Keratinocyte (primary cell): ENCODE data around the gene DACT2. TPM values are rescaled to one million over a fixed set of nuclear protein-coding genes. Genes with fewer than 3 reads are reported as not detected.

ENCODE experiments used
- DNase-seq: peaks from one replicate; pipeline ENCODE4 v3.0.0-alpha.2; 2011; ENCODE audit warnings: low read depth, missing footprints, low spot score
- FAIRE-seq: peaks from 2 replicates; lab custom pipeline; 2011; peaks lifted over from hg19 to GRCh38; lab: Jason Lieb, UNC
- H2AFZ ChIP-seq: 2 replicates; pipeline ENCODE4 v1.6.0; 2012; ENCODE audit warnings: low read length, control low read depth, inconsistent platforms; ENCODE audit not compliant: control insufficient read depth
- H3K27ac ChIP-seq: 2 replicates; pipeline ENCODE4 v1.5.1; 2011; ENCODE audit warnings: low read length; ENCODE audit not compliant: control insufficient read depth, insufficient read depth
- H3K27me3 ChIP-seq: 3 replicates; pipeline ENCODE4 v1.6.0; 2011; ENCODE audit warnings: low read length; ENCODE audit not compliant: control insufficient read depth, insufficient read depth; ENCODE audit errors: extremely low read depth
- H3K36me3 ChIP-seq, 2 experiments: 2 replicates in 1 of 2; 3 replicates in 1 of 2; pipeline ENCODE4 v1.5.1; 2011; ENCODE audit warnings: low read length in 2 of 2, mild to moderate bottlenecking in 1 of 2; ENCODE audit not compliant: control insufficient read depth in 2 of 2, insufficient read depth in 2 of 2; ENCODE audit errors: extremely low read depth in 1 of 2
- H3K4me1 ChIP-seq: 3 replicates; pipeline ENCODE4 v1.5.1; 2011; ENCODE audit warnings: low read length; ENCODE audit not compliant: control insufficient read depth, insufficient read depth; ENCODE audit errors: extremely low read depth
- H3K4me2 ChIP-seq: 3 replicates; pipeline ENCODE4 v1.6.0; 2011; ENCODE audit warnings: low read depth, low read length; ENCODE audit not compliant: control insufficient read depth, insufficient read depth; ENCODE audit errors: extremely low read depth
- H3K4me3 ChIP-seq, 3 experiments: fragments of 200-600 bp in 1 of 3; sonication (generic) in 1 of 3; 2 replicates in 2 of 3; 3 replicates in 1 of 3; pipeline ENCODE4 v1.5.1; 2011 to 2016; ENCODE audit warnings: low read length in 3 of 3, mild to moderate bottlenecking in 3 of 3, control low read depth in 2 of 3, inconsistent platforms in 1 of 3, low read depth in 1 of 3, mixed read lengths in 1 of 3, mixed run types in 1 of 3, moderate library complexity in 1 of 3; ENCODE audit not compliant: control insufficient read depth in 2 of 3, insufficient read depth in 2 of 3; ENCODE audit errors: extremely low read depth in 1 of 3
- H3K79me2 ChIP-seq: 2 replicates; pipeline ENCODE4 v1.6.0; 2012; ENCODE audit warnings: low read length; ENCODE audit not compliant: control insufficient read depth, insufficient read depth
- H3K9ac ChIP-seq: 3 replicates; pipeline ENCODE4 v1.6.0; 2011; ENCODE audit warnings: low read length; ENCODE audit not compliant: control insufficient read depth, insufficient read depth; ENCODE audit errors: extremely low read depth
- H3K9me1 ChIP-seq: 3 replicates; pipeline ENCODE4 v1.6.0; 2011; ENCODE audit warnings: low read length; ENCODE audit not compliant: control insufficient read depth, insufficient read depth; ENCODE audit errors: extremely low read depth
- H3K9me3 ChIP-seq: 2 replicates; pipeline ENCODE4 v1.5.1; 2012; ENCODE audit warnings: low read depth, low read length; ENCODE audit not compliant: control insufficient read depth
- H4K20me1 ChIP-seq: 3 replicates; pipeline ENCODE4 v1.6.0; 2011; ENCODE audit warnings: low read length; ENCODE audit not compliant: control insufficient read depth, insufficient read depth; ENCODE audit errors: extremely low read depth
- CTCF ChIP-seq, 3 experiments: IDR thresholded peaks in 1 of 3; conservative IDR thresholded peaks in 1 of 3; optimal IDR thresholded peaks in 1 of 3; 2 replicates in 2 of 3; 3 replicates in 1 of 3; pipeline versions ENCODE3 to v1.5.1; 2011; ENCODE audit warnings: low read length in 3 of 3, mild to moderate bottlenecking in 3 of 3, moderate library complexity in 2 of 3, control low read depth in 1 of 3, inconsistent platforms in 1 of 3; ENCODE audit not compliant: insufficient read depth in 2 of 3; ENCODE audit errors: extremely low read depth in 1 of 3
- EZH2 ChIP-seq: IDR thresholded peaks from one replicate; pipeline ENCODE4 v1.6.1; 2012; ENCODE audit warnings: inconsistent platforms, mild to moderate bottlenecking, low read length, moderate library complexity
- dilution Hi-C: fragments of 300-500 bp; cut with MboI; formaldehyde crosslinking; loops from one replicate; pipeline ENCODE4 v1.7.0; 2020; ENCODE audit warnings: low sequenced_read_pairs; ENCODE audit not compliant: extremely low pct_ligation_motif_present
- polyA plus RNA-seq, 5 experiments: library from polyadenylated mRNA; depleted of rRNA in 3 of 5; stranded (reverse) in 3 of 5; stranded (forward) in 1 of 5; unstranded in 1 of 5; fragments of >200 nt; gene quantifications; 1 replicate in 1 of 5; 2 replicates in 3 of 5; 3 replicates in 1 of 5; pipeline versions ENCODE4 v1.2.1 to v1.2.3, GENCODE V29; 2011 to 2012; ENCODE audit warnings: missing spikeins in 2 of 5, low read depth in 1 of 5, low replicate concordance in 1 of 5

The DACT2 gene
- polyA plus RNA-seq, 1 donor (not counting 4 experiments of a cell fraction or from before 2014, with no cell fraction given): 0.09 TPM

- H4K20me1 ChIP-seq: no peaks in the 10 kb centered on the region
- H3K9ac ChIP-seq: no peak overlapping the region
- no peak overlapping the region for H3K4me2 ChIP-seq
- FAIRE-seq (no peak), DNase-seq (no peak)
- TF ChIP-seq CTCF (optimal IDR thresholded peaks at IDR 0.05 in 1 of 3, IDR thresholded peaks at IDR 0.05 in 1 of 3, conservative IDR thresholded peaks at IDR 0.05 in 1 of 3; ENCODE audit: extremely low read depth in 1 of 3, insufficient read depth in 2 of 3, low read length in 3 of 3) (no peak), EZH2 (no peak)
- no peaks in the 10 kb centered on the region for H3K4me1 ChIP-seq
- no peak overlapping the region for H3K4me3 ChIP-seq
- H3K79me2 ChIP-seq: no peaks in the 10 kb centered on the region
- H3K9me1 ChIP-seq: no peaks in the 10 kb centered on the region
- dilution Hi-C loops: no loop called here
- H3K9me3 ChIP-seq: no peaks in the 10 kb centered on the region
- H2AFZ ChIP-seq: no peak overlapping the region
- H3K27ac ChIP-seq: no peak overlapping the region
- no peaks in the 10 kb centered on the region for H3K27me3 ChIP-seq
- no peaks in the 10 kb centered on the region for H3K36me3 ChIP-seq
Observed at GRCh38 chr6:168364793-168365421, 45.3 kb upstream of the DACT2 start.

- Histone ChIP-seq H3K27me3 (no peaks in the 10 kb centered on the region), H4K20me1 (no peaks in the 10 kb centered on the region)
- FAIRE-seq: no peak
Observed at GRCh38 chr6:168363811-168364792, 44.5 kb upstream of the DACT2 start.

More at GRCh38 chr6:168363811-168364792, 44.5 kb upstream of the DACT2 start:
- Histone ChIP-seq H3K36me3 (no peaks in the 10 kb centered on the region), H3K4me3 (no peak overlapping the region), H3K9me3 (no peaks in the 10 kb centered on the region), H3K79me2 (no peaks in the 10 kb centered on the region), H3K4me1 (no peaks in the 10 kb centered on the region), H2AFZ (no peak overlapping the region), H3K9ac (no peak overlapping the region), H3K9me1 (no peaks in the 10 kb centered on the region), H3K4me2 (no peak overlapping the region), H3K27ac (no peak overlapping the region)
- no peak for DNase-seq
- TF ChIP-seq EZH2 (no peak), CTCF (optimal IDR thresholded peaks at IDR 0.05 in 1 of 3, IDR thresholded peaks at IDR 0.05 in 1 of 3, conservative IDR thresholded peaks at IDR 0.05 in 1 of 3; ENCODE audit: extremely low read depth in 1 of 3, insufficient read depth in 2 of 3, low read length in 3 of 3) (no peak)
- dilution Hi-C loops: no loop called here
